Heart left ventricle (tissue), 16 donors: ENCODE data around the gene APRT. TPM values are rescaled to one million over a fixed set of nuclear protein-coding genes. Genes with fewer than 3 reads are reported as not detected.
A peak's percentile ranks its signal among the peaks of the same experiment; 100 is the strongest.

Source experiments
- ATAC-seq, 4 donors: fragments of 200-7000 bp; cut with Tn5 transposase; one replicate each; pipeline ENCODE4 v1.9.1; 2020 to 2022; ENCODE audit warnings: moderate library complexity in 4 of 4, mild to moderate bottlenecking in 3 of 4, moderate number of reproducible peaks in 1 of 4
- DNase-seq, 5 donors: peaks; one replicate each; pipeline ENCODE4 v3.0.0-alpha.2; 2020
- H3K27ac ChIP-seq, 12 donors: fragments of 200-600 bp; sonication (generic) in 4 of 12; one replicate each; pipeline versions ENCODE4 v1.5.0 to v1.8.0; 2016 to 2022; ENCODE audit warnings: mild to moderate bottlenecking in 2 of 12
- H3K27me3 ChIP-seq, 9 donors: fragments of 200-600 bp; sonication (generic) in 2 of 9; one replicate each; pipeline versions ENCODE4 v1.5.1 to v1.8.0; 2016 to 2022; ENCODE audit warnings: mild to moderate bottlenecking in 3 of 9
- H3K36me3 ChIP-seq, 9 donors: fragments of 200-600 bp; sonication (generic) in 2 of 9; one replicate each; pipeline versions ENCODE4 v1.5.0 to v1.8.0; 2018 to 2022; ENCODE audit warnings: mild to moderate bottlenecking in 2 of 9
- H3K4me1 ChIP-seq, 12 donors: fragments of 200-600 bp; sonication (generic) in 4 of 12; one replicate each; pipeline versions ENCODE4 v1.5.0 to v1.8.0; 2016 to 2022; ENCODE audit warnings: mild to moderate bottlenecking in 3 of 12
- H3K4me3 ChIP-seq, 12 donors: fragments of 200-600 bp; sonication (generic) in 4 of 12; one replicate each; pipeline versions ENCODE4 v1.5.0 to v1.8.0; 2017 to 2022; ENCODE audit warnings: mild to moderate bottlenecking in 9 of 12, moderate library complexity in 4 of 12
- H3K9me3 ChIP-seq, 12 donors: fragments of 200-600 bp; sonication (generic) in 4 of 12; one replicate each; pipeline versions ENCODE4 v1.5.0 to v1.8.0; 2016 to 2022; ENCODE audit warnings: mild to moderate bottlenecking in 1 of 12
- CTCF ChIP-seq, 12 donors: fragments of 200-600 bp; sonication (generic) in 4 of 12; IDR thresholded peaks; one replicate each; pipeline versions ENCODE4 v1.5.0 to v1.8.0; 2018 to 2022; ENCODE audit warnings: antibody characterized with exemption in 12 of 12, mild to moderate bottlenecking in 5 of 12
- POLR2A ChIP-seq, 2 donors: fragments of 450-650 bp; IDR thresholded peaks; one replicate each; pipeline ENCODE4 v1.6.1; 2017; ENCODE audit warnings: antibody characterized with exemption in 2 of 2, mild to moderate bottlenecking in 2 of 2, moderate library complexity in 2 of 2
- WGBS, 4 donors: extraction: QIAGEN DNeasy Blood & Tissue Kit in 2 of 4; methylation state at CpG; one replicate each; pipeline versions ENCODE4 v1.1.5 to v1.1.7; 2013 to 2018; 5-methylcytosine and 5-hydroxymethylcytosine counted together
- intact Hi-C, 10 donors: fragments of 100-400 bp; cut with DNase I; formaldehyde crosslinking; loops; one replicate each; pipeline versions ENCODE4 v1.11.1 to v1.14.2; 2022
- polyA plus RNA-seq, 2 donors: library from polyadenylated mRNA; stranded (reverse); fragments of 200-250 nt; gene quantifications; one replicate each; pipeline ENCODE4 v1.2.3, GENCODE V29; 2013
- total RNA-seq, 9 donors: library from RNA; depleted of rRNA in 2 of 9; stranded (reverse); fragments of >200 nt in 2 of 9; fragmentation: NEBNext Ultra II Directional in 3 of 9; extraction: Animal tissue kit (Norgen Biotek cat#: 25700) in 3 of 9; gene quantifications; one replicate each; pipeline versions ENCODE4 v1.1.0 to v1.2.4, GENCODE V29; 2016 to 2023
- donor health status: ischemic (EF 13 %, LVEDD 7.1; RV severe dilation, severe dysfunction).
- donor health status: healthy with polysubstance abuse.
- donor health status: DM: no; HTN: yes; CAD: no.
- donor health status: DM: no; HTN: no; CAD: no.
- donor health status: ischemic (EF 25% LVEDD 6.9; RV normal size, moderate dysfunction).
- donor health status: ischemic (EF 25% LVEDD 5.7; RV mildly dilated, moderate dysfunction).
- donor health status: healthy.
- donor health status: DM: yes; HTN: yes; CAD: no.
- donor health status: ischemic (EF 35%, LVEDD 5.7; RV mildly dilated, moderate dysfunction).
- donor health status: nonischemic (EF 11% LVEDD 7.7; RV severe dilation, severe dysfunction).
- donor health status: DM: yes; HTN: yes; CAD: no.
- donor health status: PGD.
- donor health status: ischemic (EF 29% LVEDD 5.4; RV normal size, mild dysfunction).
- donor health status: nonischemic (EF 23%, LVEDD 6.1; RV moderate dilation, normal function).

Gene APRT
- total and polyA plus RNA-seq, 11 donors, result 26.6 to 129 (median 45.9) TPM

- no peaks in the 10 kb centered on the region for H3K9me3 ChIP-seq
- peak overlapping the region in 10 of 12 donors; percentile 70 to 98 (median 91) for H3K4me3 ChIP-seq
- peaks cover 0 to 52% (median 21%) of the 10 kb centered on the region in 12 donors for H3K4me1 ChIP-seq
- H3K36me3 ChIP-seq, result peaks cover 0 to 27% (median 21%) of the 10 kb centered on the region in 9 donors
- TF ChIP-seq CTCF (IDR thresholded peaks at IDR 0.05), result no peak
- no peak for TF ChIP-seq POLR2A (IDR thresholded peaks at IDR 0.05)
- ATAC-seq, result no peak
- 80 to 93% (median 90%) methylated on average over 13 of the region's 13 CpGs for WGBS, 4 donors
- intact Hi-C loops, result loop anchor here in 3 of 10 donors (2.0 to 10.0 kb wide), 5 partner anchors 31 to 362 kb away; partner anchors contain the start of genes ZNF778 (in 2 of the 3) and APRT (in 1 of the 3)
- no peak for DNase-seq
- peak overlapping the region in 4 of 12 donors; percentile 75 to 86 (median 81) for H3K27ac ChIP-seq
- H3K27me3 ChIP-seq, result no peaks in the 10 kb centered on the region
These were observed 44.0 kb upstream of the APRT start for GRCh38 chr16:88855736-88856121.

DNA sequence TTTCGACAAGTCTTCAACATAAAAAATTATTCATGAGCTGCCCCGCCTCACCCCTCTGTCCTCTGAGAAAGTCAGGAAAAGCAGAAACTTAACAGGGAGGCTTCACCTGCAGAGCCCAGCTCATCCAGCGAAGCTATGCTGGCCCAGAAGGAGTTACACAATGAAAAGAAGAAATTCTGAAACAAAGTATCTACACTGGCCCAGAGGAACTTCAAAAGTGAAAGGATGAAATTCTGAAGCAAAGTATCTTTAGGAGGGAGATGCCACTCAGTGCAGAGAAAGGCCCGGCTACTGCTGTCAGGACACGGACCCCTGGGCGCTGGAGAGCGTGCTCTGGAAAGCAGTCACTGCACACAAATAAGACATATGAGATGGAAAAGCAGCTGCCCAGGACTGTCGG, 43.4 kb upstream of the APRT start:
- peaks cover 0 to 52% (median 21%) of the 10 kb centered on the region in 12 donors for H3K4me1 ChIP-seq
- peak overlapping the region in 1 of 12 donors; percentile 75 for H3K27ac ChIP-seq
- no peaks in the 10 kb centered on the region for H3K27me3 ChIP-seq
- DNase-seq (no peak), ATAC-seq (no peak)
- intact Hi-C loops, result loop anchor here in 3 of 10 donors (5.0 to 10.0 kb wide), 3 partner anchors 43 to 362 kb away; partner anchors contain the start of genes ZNF778 (in 2 of the 3) and APRT (in 1 of the 3)
- peaks cover 0 to 27% (median 16%) of the 10 kb centered on the region in 9 donors for H3K36me3 ChIP-seq
- 88 to 92% (median 91%) methylated on average over 8 of the region's 8 CpGs for WGBS, 4 donors
- TF ChIP-seq POLR2A (IDR thresholded peaks at IDR 0.05), result no peak
- TF ChIP-seq CTCF (IDR thresholded peaks at IDR 0.05), result no peak
- H3K4me3 ChIP-seq, result peak overlapping the region in 1 of 12 donors; percentile 73
- H3K9me3 ChIP-seq, result no peaks in the 10 kb centered on the region

DNA sequence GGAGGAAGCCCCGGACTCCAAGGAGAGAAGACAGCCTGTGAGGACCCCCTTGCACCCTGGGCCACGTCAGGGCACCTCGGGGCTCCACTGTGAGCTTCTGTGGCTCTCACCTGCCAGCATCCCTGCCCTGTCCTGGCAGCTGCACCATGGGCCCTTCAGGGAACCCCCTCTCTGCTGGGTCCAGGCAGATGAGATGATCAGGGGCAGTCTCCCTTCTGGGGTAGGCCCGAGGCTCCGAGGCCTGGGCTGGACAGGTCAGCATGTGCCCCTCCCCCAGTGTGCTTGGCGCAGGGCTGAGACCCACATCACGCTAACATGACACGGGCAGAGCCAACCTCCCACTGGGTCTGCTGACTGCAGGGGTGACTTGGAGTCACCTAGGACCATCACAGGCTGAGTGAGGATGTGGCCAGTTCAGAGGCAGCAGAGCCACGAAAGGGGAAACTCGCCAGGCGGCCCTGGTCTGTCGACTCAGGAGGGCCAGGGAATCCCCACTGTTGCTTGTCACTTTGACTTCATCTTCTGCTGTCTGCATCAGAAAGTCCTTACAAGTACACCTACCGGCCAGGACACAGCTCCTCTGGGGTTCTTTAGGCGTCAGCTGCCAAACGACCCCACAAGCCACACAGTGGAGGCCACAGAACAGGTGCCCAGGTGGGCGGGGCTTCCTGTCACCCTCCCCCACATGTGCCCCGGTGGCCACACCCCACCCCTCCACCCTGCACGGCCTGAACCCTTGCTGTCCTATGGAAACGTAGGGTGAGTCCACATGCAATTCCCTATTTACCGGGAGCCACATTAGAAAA, 42.8 kb upstream of the APRT start:
- TF ChIP-seq POLR2A (IDR thresholded peaks at IDR 0.05) (no peak), CTCF (IDR thresholded peaks at IDR 0.05) (no peak)
- no peak for DNase-seq
- ATAC-seq, result no peak
- Histone ChIP-seq H3K27ac (peak overlapping the region in 1 of 12 donors; percentile 75), H3K36me3 (peaks cover 0 to 27% (median 11%) of the 10 kb centered on the region in 9 donors), H3K9me3 (no peaks in the 10 kb centered on the region), H3K4me3 (no peak overlapping the region), H3K4me1 (peaks cover 0 to 52% (median 21%) of the 10 kb centered on the region in 12 donors), H3K27me3 (no peaks in the 10 kb centered on the region)
- intact Hi-C loops, result loop anchor here in 3 of 10 donors (5.0 to 10.0 kb wide), 3 partner anchors 42 to 363 kb away; partner anchors contain the start of genes ZNF778 (in 2 of the 3) and APRT (in 1 of the 3)
- WGBS, 4 donors, result 73 to 80% (median 79%) methylated on average over 16 to 20 of the region's 20 CpGs

DNA sequence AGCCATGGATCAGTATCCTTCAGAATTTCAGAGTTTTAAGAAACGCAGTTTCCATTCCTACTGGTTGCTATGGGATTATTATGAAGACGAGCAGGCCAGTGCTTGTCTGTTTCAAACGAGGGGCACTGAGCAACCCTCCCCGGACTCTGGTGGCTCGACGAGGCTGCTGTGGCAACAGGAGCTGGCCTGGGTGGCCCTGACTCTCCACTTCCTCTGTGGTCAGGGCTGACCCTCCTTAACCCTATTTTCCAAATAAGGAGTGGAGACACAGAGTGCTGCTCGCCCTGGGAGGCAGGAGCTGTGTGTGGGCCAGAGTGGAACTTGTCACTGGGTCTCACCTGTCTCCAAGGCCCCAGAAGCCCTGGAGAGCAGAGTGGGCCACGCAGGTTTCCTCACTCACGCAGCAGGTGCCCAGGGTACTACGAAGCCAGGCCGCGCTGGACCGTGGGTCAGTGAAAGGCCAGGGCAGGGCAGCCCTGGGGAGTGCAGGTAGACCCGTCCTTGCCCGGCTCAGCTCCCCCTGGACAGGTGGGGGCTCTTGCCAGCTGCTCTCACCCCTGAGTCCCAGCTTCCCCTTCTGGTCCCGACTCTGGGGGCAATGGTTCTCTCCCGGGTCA, 41.7 kb upstream of the APRT start:
- H3K36me3 ChIP-seq, result peaks cover 0 to 18% (median under 1%) of the 10 kb centered on the region in 9 donors
- no peak overlapping the region for H3K4me3 ChIP-seq
- no peaks in the 10 kb centered on the region for H3K9me3 ChIP-seq
- DNase-seq, result no peak
- intact Hi-C loops, result loop anchor here in 1 of 10 donors (10.0 kb wide), 1 partner anchor 361 kb away; the partner anchor contains the start of gene ZNF778
- peaks cover 0 to 45% (median 19%) of the 10 kb centered on the region in 12 donors for H3K4me1 ChIP-seq
- no peak overlapping the region for H3K27ac ChIP-seq
- TF ChIP-seq POLR2A (IDR thresholded peaks at IDR 0.05) (no peak), CTCF (IDR thresholded peaks at IDR 0.05) (no peak)
- WGBS, 4 donors, result 77 to 87% (median 84%) methylated on average over 15 to 17 of the region's 17 CpGs
- no peak for ATAC-seq
- H3K27me3 ChIP-seq, result no peaks in the 10 kb centered on the region
